Stimulated activated CD4-positive, alpha-beta T cell treated with anti-CD3 and anti-CD28 coated beads, Interleukin-1b, Interleukin-23, amount 100 ng/mL, for 4 hours (primary cell): Measurements from ENCODE around the gene ZBTB12.
"Not testable (repeated sequence)": the region's sequence is repeated elsewhere in the genome, so short reads cannot be mapped to it uniquely, and the experiment has no call there.

ENCODE experiments used
- DNase-seq, 2 donors: peaks; one replicate each; pipeline ENCODE4 v3.0.0-alpha.2; 2020; ENCODE audit warnings: low read depth in 2 of 2

The ZBTB12 gene

DNA sequence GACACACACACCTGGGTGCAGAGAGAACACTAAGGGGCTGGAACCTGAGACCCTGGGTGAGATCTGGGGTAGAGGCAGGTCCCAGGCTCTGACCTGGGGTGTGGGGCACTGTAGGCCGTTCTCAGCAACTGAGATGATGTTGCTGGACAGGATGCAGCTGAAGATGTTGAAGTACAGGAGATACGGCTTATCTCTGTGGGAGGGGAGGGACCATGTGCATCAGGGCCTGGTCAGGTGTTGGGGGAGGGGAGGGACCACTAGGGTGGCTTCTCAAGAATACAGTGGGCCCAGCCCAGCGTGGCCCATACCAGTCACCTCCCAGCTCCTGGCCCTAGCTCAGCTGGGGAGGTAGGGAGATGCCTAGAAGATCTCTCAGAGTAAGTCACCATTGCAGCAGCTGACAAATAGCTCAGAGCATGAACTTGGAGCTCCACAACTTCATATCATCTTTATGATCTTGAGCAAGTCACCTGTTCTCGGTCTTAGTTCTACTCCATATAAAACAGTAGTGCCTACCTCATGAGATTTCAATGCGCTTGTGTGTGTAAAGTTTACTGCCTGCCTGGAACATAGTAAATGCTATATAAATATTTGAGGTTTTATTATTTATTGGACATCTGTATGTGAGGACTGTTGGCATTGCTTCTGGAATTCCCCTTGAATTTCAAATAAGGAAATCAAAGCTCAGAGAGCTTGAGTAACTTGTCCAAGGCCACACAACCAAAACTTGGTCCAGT lies 26.9 kb downstream of the ZBTB12 start:
- DNase-seq, result no peak

GRCh38 chr6:31874084-31874670 lies 27.7 kb downstream of the ZBTB12 start:
- no peak for DNase-seq

- DNase-seq, result no peak
Measured at GRCh38 chr6:31871046-31871659, 30.7 kb downstream of the ZBTB12 start.

DNA sequence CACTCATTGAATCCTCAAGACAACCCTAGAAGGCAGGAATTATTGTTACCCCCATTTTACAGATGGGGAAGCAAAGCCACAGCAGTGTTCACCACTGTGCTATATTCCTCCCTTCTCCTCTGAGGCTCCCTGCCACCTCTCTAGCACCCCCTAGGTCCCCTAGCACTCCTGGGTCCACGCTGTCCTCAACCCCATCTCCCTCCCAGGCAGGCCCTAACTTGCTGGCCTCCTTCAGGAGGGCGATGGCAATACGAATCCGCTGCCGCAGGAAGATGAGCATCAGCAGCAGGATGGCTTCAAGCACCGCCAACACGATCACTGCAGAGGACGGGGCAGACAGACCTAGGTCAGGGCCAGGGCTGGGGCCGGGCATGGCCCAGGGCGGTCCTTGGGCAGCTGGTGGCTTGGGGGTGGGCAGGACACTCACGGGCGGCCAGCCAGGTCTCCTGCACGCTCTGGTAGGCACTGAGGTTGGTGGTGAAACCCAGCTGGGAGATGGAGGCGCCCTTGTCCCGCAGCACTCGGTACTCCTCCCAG lies 31.4 kb downstream of the ZBTB12 start:
- DNase-seq, result no peak

- no peak for DNase-seq
Measured at GRCh38 chr6:31869343-31869742, 32.5 kb downstream of the ZBTB12 start.

DNA sequence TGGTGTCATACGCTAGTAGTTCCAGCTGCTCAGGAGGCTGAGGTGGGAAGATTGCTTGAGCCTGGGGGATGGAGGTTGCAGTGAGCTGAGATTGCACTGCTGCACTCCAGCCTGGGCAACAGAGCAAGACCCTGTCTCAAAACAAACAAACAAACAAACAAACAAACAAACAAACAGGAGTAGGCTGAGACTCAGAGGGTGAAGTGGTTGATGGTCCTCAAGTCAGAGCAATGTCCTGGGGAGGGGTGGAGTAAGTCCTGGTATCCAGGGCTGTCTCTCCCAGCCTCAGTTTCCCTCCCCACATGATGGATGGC lies 33.3 kb downstream of the ZBTB12 start:
- not testable (repeated sequence) for DNase-seq

GRCh38 chr6:31865205-31866118 lies 36.4 kb downstream of the ZBTB12 start:
- DNase-seq, result no peak

DNA sequence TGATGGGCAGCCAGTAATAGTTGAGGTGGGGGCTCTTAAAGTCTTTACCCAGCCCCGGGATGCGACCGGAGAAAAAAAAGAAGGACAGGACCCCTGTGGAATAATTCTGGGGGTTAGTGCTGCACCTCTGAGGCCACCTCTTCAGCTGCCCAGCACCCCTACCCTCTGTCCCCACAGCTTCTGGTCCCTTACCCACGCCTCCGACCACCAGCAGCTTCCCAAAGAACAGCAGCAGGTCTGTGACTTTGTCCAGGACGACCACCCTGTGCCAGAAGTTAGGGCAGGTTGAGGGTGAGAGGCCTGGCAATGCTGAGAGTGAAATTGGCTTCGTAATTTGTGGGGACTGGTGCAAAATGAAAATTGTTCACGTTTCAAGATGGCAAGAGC lies 37.1 kb downstream of the ZBTB12 start:
- no peak for DNase-seq

- not testable (repeated sequence) for DNase-seq
Measured at GRCh38 chr6:31864123-31864562, 37.7 kb downstream of the ZBTB12 start.

- peak; percentile 94 to 97 for DNase-seq
Measured at GRCh38 chr6:31862344-31863235, 39.3 kb downstream of the ZBTB12 start, which contains the start of gene NEU1. Gene NEU1, minus strand, starts transcription at chr6:31862821. Its CDS starts 45 bp downstream, at chr6:31862776.

- no peak for DNase-seq
Measured at GRCh38 chr6:31861919-31862343, 40.0 kb downstream of the ZBTB12 start.

GRCh38 chr6:31861150-31861549 lies 40.7 kb downstream of the ZBTB12 start:
- no peak for DNase-seq

DNA sequence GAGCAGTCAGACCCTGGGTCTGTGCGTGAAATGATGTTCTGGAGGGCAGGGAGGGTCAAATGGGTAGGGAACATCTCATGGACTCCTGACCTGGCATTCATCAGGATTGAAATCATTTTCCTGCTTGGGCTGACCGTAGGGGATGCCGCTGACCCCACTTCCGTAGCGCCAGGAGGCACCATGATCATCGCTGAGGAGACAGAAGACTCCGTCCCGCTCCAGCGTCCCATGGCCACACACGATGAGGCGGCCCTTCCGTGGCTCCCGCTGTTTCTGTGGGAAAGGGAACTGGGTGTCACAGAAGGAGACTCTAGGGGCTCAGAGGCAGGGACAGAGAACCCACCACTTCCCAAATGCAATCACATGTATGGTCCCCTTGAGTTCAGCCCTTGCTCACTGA lies 41.5 kb downstream of the ZBTB12 start:
- no peak for DNase-seq

GRCh38 chr6:31859923-31860322 lies 42.0 kb downstream of the ZBTB12 start:
- DNase-seq, result no peak

- DNase-seq, result no peak
Measured at GRCh38 chr6:31858707-31859106, 43.2 kb downstream of the ZBTB12 start.

- DNase-seq, result not testable (repeated sequence)
Measured at GRCh38 chr6:31857774-31858173, 44.1 kb downstream of the ZBTB12 start.

GRCh38 chr6:31851980-31852718 lies 49.7 kb downstream of the ZBTB12 start:
- not testable (repeated sequence) for DNase-seq

DNA sequence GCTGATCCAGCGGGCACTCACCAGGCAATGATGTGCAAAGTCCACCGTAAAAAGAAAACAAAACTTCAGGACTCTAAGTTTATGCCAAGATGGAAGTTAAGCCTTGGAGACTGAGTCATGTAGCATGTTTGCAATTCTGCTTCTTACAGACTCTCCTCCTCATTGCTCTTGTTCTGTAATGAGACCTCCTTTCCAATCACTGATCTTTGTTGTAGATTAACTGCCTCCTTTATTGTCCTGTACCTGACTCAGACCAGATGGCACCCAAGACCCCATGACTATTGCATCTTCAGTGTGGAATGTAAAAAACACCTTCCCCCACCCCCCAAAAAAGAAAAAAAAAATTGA lies 50.4 kb downstream of the ZBTB12 start:
- no peak for DNase-seq

DNA sequence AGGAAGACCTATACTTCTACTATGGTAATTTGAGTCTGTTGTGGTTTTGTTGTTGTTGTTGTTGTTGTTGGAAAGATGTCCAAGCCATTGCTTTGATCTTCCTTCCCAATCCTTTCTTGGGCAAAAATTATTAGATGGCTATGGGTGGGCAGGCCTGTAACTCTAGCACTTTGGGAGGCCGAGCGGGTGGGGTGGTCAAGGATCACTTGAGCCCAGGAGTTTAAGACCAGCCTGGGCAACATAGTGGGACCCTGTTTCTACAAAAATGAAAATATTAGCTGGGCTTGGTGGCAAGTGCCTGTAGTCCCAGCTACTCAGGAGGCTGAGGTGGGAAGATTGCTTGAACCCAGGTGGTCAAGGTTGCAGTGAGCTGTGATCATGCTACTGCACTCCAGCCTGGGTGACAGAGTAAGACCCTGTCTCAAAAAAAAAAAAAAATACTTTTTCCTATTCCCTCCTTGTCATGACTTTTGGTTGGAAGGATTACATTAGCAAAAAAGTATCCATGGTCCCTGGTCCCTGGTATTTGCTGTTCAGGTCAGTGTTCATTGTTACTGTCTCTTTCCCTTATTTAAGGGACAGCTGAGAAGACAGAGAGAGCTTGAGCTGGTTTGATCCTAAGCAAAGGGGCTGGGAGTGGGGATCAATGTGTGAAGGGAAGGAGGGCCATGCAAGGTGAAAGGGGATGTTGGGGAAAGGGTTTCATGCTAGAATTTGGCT lies 51.0 kb downstream of the ZBTB12 start:
- DNase-seq, result no peak
